Gastrocnemius medialis (tissue), 4 donors: ENCODE measurements around the gene DLG1.

Experiments used
- POLR2A ChIP-seq, 2 donors: fragments of 450-650 bp; IDR thresholded peaks; one replicate each; pipeline ENCODE4 v1.6.1; 2017; ENCODE audit warnings: antibody characterized with exemption in 2 of 2, mild to moderate bottlenecking in 2 of 2, moderate library complexity in 2 of 2
- TF ChIP-seq, protein P1 (sequence below), 5 experiments: fragments of 450-650 bp in 3 of 5; fragments of 200-600 bp in 2 of 5; sonication (generic) in 2 of 5; IDR thresholded peaks in 4 of 5; conservative IDR thresholded peaks in 1 of 5; 1 replicate in 4 of 5; 2 replicates in 1 of 5; pipeline ENCODE4 v1.5.1; 2016 to 2019; ENCODE audit warnings: antibody characterized with exemption in 5 of 5, mild to moderate bottlenecking in 3 of 5, moderate library complexity in 3 of 5

DNA sequence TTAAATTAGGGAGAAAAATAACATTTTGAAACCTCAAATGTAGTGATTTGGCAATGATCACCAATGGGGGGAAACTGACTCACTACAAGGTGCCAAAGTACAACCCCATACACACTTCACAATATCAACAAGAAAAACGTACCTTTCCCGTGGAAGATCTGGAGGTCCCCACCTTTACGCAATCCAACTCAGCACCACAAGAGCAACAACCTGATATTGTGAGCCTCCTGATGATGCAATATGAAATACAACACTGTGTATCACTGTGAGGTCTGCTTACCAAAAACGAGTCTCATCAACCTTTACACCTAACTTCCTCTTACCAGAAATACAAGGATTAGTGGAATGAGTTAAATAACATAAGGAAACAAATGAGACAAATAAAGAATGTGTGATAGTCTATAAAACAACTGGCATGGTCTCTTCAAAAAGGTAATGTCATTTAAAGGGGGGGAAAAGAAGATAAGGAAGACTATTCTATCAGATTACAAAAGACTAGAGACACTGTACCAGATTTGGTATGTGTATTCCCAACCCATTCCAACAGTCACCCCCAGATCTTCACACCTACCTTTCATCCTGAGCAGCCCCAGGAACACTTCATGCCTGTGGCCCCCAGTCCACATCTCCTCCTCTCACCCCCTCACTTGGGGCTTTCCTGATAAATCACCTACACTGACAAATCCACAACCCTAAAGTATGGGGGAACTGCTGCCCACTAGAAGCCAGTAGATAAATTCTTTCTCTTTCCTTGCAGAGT lies 27.7 kb downstream of the DLG1 start:
- TF ChIP-seq, protein P1, sequence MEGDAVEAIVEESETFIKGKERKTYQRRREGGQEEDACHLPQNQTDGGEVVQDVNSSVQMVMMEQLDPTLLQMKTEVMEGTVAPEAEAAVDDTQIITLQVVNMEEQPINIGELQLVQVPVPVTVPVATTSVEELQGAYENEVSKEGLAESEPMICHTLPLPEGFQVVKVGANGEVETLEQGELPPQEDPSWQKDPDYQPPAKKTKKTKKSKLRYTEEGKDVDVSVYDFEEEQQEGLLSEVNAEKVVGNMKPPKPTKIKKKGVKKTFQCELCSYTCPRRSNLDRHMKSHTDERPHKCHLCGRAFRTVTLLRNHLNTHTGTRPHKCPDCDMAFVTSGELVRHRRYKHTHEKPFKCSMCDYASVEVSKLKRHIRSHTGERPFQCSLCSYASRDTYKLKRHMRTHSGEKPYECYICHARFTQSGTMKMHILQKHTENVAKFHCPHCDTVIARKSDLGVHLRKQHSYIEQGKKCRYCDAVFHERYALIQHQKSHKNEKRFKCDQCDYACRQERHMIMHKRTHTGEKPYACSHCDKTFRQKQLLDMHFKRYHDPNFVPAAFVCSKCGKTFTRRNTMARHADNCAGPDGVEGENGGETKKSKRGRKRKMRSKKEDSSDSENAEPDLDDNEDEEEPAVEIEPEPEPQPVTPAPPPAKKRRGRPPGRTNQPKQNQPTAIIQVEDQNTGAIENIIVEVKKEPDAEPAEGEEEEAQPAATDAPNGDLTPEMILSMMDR (IDR thresholded peaks at IDR 0.05 in 4 of 5, conservative IDR thresholded peaks at IDR 0.05 in 1 of 5), result no peak
- no peak for TF ChIP-seq POLR2A (IDR thresholded peaks at IDR 0.05)
